Gastrocnemius medialis (tissue), 4 donors: ENCODE measurements around the gene SNRNP25.

ENCODE experiments used
- POLR2A ChIP-seq, 2 donors: fragments of 450-650 bp; IDR thresholded peaks; one replicate each; pipeline ENCODE4 v1.6.1; 2017; ENCODE audit warnings: antibody characterized with exemption in 2 of 2, mild to moderate bottlenecking in 2 of 2, moderate library complexity in 2 of 2
- TF ChIP-seq, protein P1 (sequence below), 5 experiments: fragments of 450-650 bp in 3 of 5; fragments of 200-600 bp in 2 of 5; sonication (generic) in 2 of 5; IDR thresholded peaks in 4 of 5; conservative IDR thresholded peaks in 1 of 5; 1 replicate in 4 of 5; 2 replicates in 1 of 5; pipeline ENCODE4 v1.5.1; 2016 to 2019; ENCODE audit warnings: antibody characterized with exemption in 5 of 5, mild to moderate bottlenecking in 3 of 5, moderate library complexity in 3 of 5

DNA sequence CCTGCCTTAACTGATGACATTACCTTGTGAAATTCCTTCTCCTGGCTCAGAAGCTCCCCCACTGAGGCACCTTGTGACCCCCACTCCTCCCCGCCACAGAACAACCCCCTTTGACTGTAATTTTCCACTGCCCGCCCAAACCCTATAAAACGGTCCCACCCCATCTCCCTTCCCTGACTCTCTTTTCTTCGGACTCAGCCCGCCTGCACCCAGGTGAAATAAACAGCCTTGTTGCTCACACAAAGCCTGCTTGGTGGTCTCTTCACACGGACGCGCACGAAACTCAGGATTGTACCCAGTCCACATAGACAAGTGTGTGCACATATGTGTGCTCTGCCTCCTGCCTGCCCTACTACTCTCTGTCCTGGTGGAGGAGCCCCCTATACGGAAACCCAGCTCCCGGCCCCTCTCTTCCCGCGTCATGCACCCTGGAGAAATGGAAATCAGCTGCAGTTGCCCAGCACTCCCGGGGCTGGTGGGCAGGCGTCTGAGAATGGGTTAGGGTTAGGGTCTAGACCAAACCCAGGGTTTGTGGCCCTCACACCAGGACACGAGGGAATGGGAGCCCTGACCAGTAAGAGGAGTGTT lies 21.2 kb downstream of the SNRNP25 start:
- TF ChIP-seq, protein P1, sequence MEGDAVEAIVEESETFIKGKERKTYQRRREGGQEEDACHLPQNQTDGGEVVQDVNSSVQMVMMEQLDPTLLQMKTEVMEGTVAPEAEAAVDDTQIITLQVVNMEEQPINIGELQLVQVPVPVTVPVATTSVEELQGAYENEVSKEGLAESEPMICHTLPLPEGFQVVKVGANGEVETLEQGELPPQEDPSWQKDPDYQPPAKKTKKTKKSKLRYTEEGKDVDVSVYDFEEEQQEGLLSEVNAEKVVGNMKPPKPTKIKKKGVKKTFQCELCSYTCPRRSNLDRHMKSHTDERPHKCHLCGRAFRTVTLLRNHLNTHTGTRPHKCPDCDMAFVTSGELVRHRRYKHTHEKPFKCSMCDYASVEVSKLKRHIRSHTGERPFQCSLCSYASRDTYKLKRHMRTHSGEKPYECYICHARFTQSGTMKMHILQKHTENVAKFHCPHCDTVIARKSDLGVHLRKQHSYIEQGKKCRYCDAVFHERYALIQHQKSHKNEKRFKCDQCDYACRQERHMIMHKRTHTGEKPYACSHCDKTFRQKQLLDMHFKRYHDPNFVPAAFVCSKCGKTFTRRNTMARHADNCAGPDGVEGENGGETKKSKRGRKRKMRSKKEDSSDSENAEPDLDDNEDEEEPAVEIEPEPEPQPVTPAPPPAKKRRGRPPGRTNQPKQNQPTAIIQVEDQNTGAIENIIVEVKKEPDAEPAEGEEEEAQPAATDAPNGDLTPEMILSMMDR (IDR thresholded peaks at IDR 0.05 in 4 of 5, conservative IDR thresholded peaks at IDR 0.05 in 1 of 5): no peak
- no peak for TF ChIP-seq POLR2A (IDR thresholded peaks at IDR 0.05)
